ENCODE results near the gene MYO7A. TPM values are rescaled to one million over a fixed set of nuclear protein-coding genes. Genes with fewer than 3 reads are reported as not detected.

The MYO7A gene
- total RNA-seq, 2 donors from 2014 or later, result 1.4 to 5.0 TPM

- Histone ChIP-seq H3K4me1 (no peaks in the 10 kb centered on the region), H3K27me3 (no peaks in the 10 kb centered on the region), H3K36me3 (no peaks in the 10 kb centered on the region), H3K9me3 (no peaks in the 10 kb centered on the region), H3K4me3 (no peak overlapping the region), H3K27ac (no peak overlapping the region)
- no peak for DNase-seq (ENCODE audit: low spot score)
- TF ChIP-seq, protein P1, sequence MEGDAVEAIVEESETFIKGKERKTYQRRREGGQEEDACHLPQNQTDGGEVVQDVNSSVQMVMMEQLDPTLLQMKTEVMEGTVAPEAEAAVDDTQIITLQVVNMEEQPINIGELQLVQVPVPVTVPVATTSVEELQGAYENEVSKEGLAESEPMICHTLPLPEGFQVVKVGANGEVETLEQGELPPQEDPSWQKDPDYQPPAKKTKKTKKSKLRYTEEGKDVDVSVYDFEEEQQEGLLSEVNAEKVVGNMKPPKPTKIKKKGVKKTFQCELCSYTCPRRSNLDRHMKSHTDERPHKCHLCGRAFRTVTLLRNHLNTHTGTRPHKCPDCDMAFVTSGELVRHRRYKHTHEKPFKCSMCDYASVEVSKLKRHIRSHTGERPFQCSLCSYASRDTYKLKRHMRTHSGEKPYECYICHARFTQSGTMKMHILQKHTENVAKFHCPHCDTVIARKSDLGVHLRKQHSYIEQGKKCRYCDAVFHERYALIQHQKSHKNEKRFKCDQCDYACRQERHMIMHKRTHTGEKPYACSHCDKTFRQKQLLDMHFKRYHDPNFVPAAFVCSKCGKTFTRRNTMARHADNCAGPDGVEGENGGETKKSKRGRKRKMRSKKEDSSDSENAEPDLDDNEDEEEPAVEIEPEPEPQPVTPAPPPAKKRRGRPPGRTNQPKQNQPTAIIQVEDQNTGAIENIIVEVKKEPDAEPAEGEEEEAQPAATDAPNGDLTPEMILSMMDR (IDR thresholded peaks at IDR 0.05), result no peak
These were observed 65.1 kb downstream of the MYO7A start for GRCh38 chr11:77193167-77193566.

- H3K9me3 ChIP-seq, result no peaks in the 10 kb centered on the region
- no peak overlapping the region for H3K4me3 ChIP-seq
- H3K27ac ChIP-seq, result no peak overlapping the region
- H3K4me1 ChIP-seq, result no peaks in the 10 kb centered on the region
- no peaks in the 10 kb centered on the region for H3K36me3 ChIP-seq
- DNase-seq (ENCODE audit: low spot score), result no peak
- H3K27me3 ChIP-seq, result no peaks in the 10 kb centered on the region
- TF ChIP-seq, protein P1 (IDR thresholded peaks at IDR 0.05), result no peak
These were observed 66.1 kb downstream of the MYO7A start for GRCh38 chr11:77193911-77194830.

GRCh38 chr11:77195071-77195755 is 67.2 kb downstream of the MYO7A start:
- no peak for DNase-seq (ENCODE audit: low spot score)
- Histone ChIP-seq H3K4me3 (no peak overlapping the region), H3K4me1 (no peaks in the 10 kb centered on the region), H3K9me3 (no peaks in the 10 kb centered on the region), H3K27me3 (no peaks in the 10 kb centered on the region), H3K36me3 (no peaks in the 10 kb centered on the region), H3K27ac (no peak overlapping the region)
- TF ChIP-seq, protein P1 (IDR thresholded peaks at IDR 0.05), result no peak

GRCh38 chr11:77196961-77197360 is 68.9 kb downstream of the MYO7A start:
- TF ChIP-seq, protein P1 (IDR thresholded peaks at IDR 0.05), result no peak
- Histone ChIP-seq H3K4me1 (no peaks in the 10 kb centered on the region), H3K4me3 (no peak overlapping the region), H3K27me3 (no peaks in the 10 kb centered on the region), H3K36me3 (no peaks in the 10 kb centered on the region), H3K9me3 (no peaks in the 10 kb centered on the region), H3K27ac (no peak overlapping the region)
- no peak for DNase-seq (ENCODE audit: low spot score)

DNA sequence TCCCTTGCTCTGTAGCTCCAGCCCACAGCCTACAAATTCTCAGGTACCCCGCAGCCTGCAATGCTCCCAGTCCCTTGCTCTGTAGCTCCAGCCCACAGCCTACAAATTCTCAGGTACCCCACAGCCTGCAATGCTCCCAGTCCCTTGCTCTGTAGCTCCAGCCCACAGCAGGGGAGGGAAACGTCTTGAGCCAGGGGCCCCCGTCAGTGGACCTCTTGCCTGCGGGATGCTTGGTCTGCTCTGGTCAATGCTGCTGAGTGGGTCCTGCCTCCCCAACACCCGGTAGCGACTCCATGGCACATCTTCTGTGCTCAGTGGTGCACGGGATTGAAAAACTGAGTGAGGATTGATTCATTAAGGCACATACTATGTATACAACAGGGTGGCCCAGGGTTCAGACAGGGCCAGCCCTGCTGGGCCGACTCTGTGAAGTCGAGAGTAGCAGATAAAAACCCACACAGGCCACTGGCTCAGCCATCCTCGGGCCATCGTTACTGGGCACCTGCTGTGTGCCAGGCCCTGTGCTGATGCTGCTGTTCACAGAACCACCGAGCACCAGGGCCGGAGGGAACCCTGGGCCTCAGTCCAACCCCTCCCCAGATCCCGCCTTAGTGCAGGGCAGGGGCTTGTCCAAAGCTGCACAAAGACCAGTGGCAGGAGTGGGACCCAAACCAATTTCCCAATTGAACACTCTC is 69.7 kb downstream of the MYO7A start:
- TF ChIP-seq, protein P1 (IDR thresholded peaks at IDR 0.05), result no peak
- Histone ChIP-seq H3K27me3 (no peaks in the 10 kb centered on the region), H3K4me3 (no peak overlapping the region), H3K36me3 (no peaks in the 10 kb centered on the region), H3K9me3 (no peaks in the 10 kb centered on the region), H3K4me1 (no peaks in the 10 kb centered on the region), H3K27ac (no peak overlapping the region)
- DNase-seq (ENCODE audit: low spot score), result no peak

All from right atrium auricular region (tissue), 2 donors.